GM12878 (cell line): ENCODE data around the gene TAF6. TPM values are rescaled to one million over a fixed set of nuclear protein-coding genes. Genes with fewer than 3 reads are reported as not detected.

Source experiments
- ATAC-seq: fragments of 200-7000 bp; cut with Tn5 transposase; 3 replicates; pipeline ENCODE4 v1.9.1; 2020; ENCODE audit warnings: mild to moderate bottlenecking, moderate library complexity
- BruUV-seq: library from RNA; stranded (reverse); fragments of 400-500 nt; replicated peaks from 2 replicates; lab custom pipeline; 2021; lab: Mats Ljungman, UMichigan
- CTCF ChIA-PET: fragments of 300-600 bp; sonication (Branson Sonifier 250); formaldehyde crosslinking; extraction: SDS; loops from one replicate; lab custom pipeline; 2021; ENCODE audit warnings: inconsistent platforms; lab: Yijun Ruan, JAX
- POLR2A ChIA-PET: fragments of 350-600 bp; formaldehyde crosslinking; extraction: SDS; loops from one replicate; lab custom pipeline; 2021; ENCODE audit warnings: inconsistent platforms; lab: Charles Lee
- RAD21 ChIA-PET: fragments of 300-600 bp; sonication (Branson Sonifier 250); formaldehyde crosslinking; loops from one replicate; lab custom pipeline; 2023; ENCODE audit warnings: antibody characterized with exemption; ENCODE audit not compliant: unreplicated experiment; lab: Charles Lee
- SMC1A ChIA-PET: fragments of 300-600 bp; sonication (Branson Sonifier 250); formaldehyde crosslinking; loops from one replicate; lab custom pipeline; 2023; ENCODE audit not compliant: unreplicated experiment, uncharacterized antibody; lab: Charles Lee
- DNase-seq: peaks from one replicate; pipeline ENCODE4 v3.0.0-alpha.2; 2011; ENCODE audit warnings: low read depth, low spot score
- FAIRE-seq: peaks from 3 replicates; lab custom pipeline; 2011; peaks lifted over from hg19 to GRCh38; lab: Jason Lieb, UNC
- H2AFZ ChIP-seq: 2 replicates; pipeline ENCODE4 v1.6.0; 2011; ENCODE audit warnings: low read depth, low read length, control low read depth; ENCODE audit not compliant: control insufficient read depth
- H3K27ac ChIP-seq: 2 replicates; pipeline ENCODE4 v1.5.1; 2011; ENCODE audit warnings: control low read depth; ENCODE audit not compliant: control insufficient read depth, insufficient read depth
- H3K27me3 ChIP-seq, 2 experiments: replicated peaks in 1 of 2; 2 replicates each; pipeline versions ENCODE4 v1.6.0 to v1.6.1; 2011; ENCODE audit warnings: low read length in 1 of 2; ENCODE audit not compliant: control insufficient read depth in 2 of 2, insufficient read depth in 2 of 2
- H3K36me3 ChIP-seq, 2 experiments: 2 replicates each; pipeline ENCODE4 v1.5.1; 2011; ENCODE audit warnings: low read length in 1 of 2; ENCODE audit not compliant: control insufficient read depth in 2 of 2, insufficient read depth in 2 of 2
- H3K4me1 ChIP-seq: 2 replicates; pipeline ENCODE4 v1.6.1; 2011; ENCODE audit warnings: mild to moderate bottlenecking, low read length, moderate library complexity, mixed read lengths; ENCODE audit not compliant: control insufficient read depth, insufficient read depth
- H3K4me2 ChIP-seq: 2 replicates; pipeline ENCODE4 v1.6.0; 2011; ENCODE audit warnings: control low read depth; ENCODE audit not compliant: control insufficient read depth, insufficient read depth
- H3K4me3 ChIP-seq: fragments of 200-600 bp; sonication (generic); 2 replicates; pipeline ENCODE4 v1.5.1; 2016
- H3K79me2 ChIP-seq: 2 replicates; pipeline ENCODE4 v1.6.0; 2011; ENCODE audit warnings: low read length; ENCODE audit not compliant: control insufficient read depth, insufficient read depth
- H3K9ac ChIP-seq: 2 replicates; pipeline ENCODE4 v1.8.0; 2011; ENCODE audit warnings: low read length, control low read depth, mixed read lengths; ENCODE audit not compliant: control insufficient read depth, insufficient read depth
- H3K9me3 ChIP-seq: replicated peaks from 3 replicates; pipeline ENCODE4 v1.5.1; 2011; ENCODE audit warnings: mild to moderate bottlenecking, low read length; ENCODE audit not compliant: control insufficient read depth, insufficient read depth
- H4K20me1 ChIP-seq: 2 replicates; pipeline ENCODE4 v1.6.0; 2011; ENCODE audit not compliant: control insufficient read depth, insufficient read depth
- CBX3 ChIP-seq: fragments of 200-600 bp; sonication (generic); IDR thresholded peaks from 2 replicates; pipeline ENCODE4 v1.6.1; 2016; ENCODE audit warnings: low read depth, borderline replicate concordance
- CEBPB ChIP-seq, 2 experiments: fragments of 150-350 bp in 1 of 2; IDR thresholded peaks; 2 replicates each; pipeline ENCODE4 v1.6.1; 2012 to 2014; ENCODE audit warnings: low read depth in 2 of 2, low read length in 2 of 2, borderline replicate concordance in 1 of 2, inconsistent platforms in 1 of 2
- CREB1 ChIP-seq: IDR thresholded peaks from 2 replicates; pipeline ENCODE4 v1.6.1; 2012; ENCODE audit warnings: low read depth, mild to moderate bottlenecking, inconsistent platforms
- ESRRA ChIP-seq: IDR thresholded peaks from 2 replicates; pipeline ENCODE4 v1.6.1; 2012; ENCODE audit warnings: mild to moderate bottlenecking, low read length, improper control_type of control experiment
- GABPA ChIP-seq: IDR thresholded peaks from 2 replicates; pipeline ENCODE4 v1.6.1; 2014; ENCODE audit warnings: antibody characterized with exemption, low read depth, mild to moderate bottlenecking, inconsistent platforms
- HCFC1 ChIP-seq: fragments of 150-350 bp; IDR thresholded peaks from 2 replicates; pipeline ENCODE4 v1.6.1; 2014; ENCODE audit warnings: low read length
- IKZF2 ChIP-seq, 2 experiments: fragments of 450-650 bp; IDR thresholded peaks; 2 replicates each; pipeline ENCODE4 v1.6.1; 2017; ENCODE audit warnings: mild to moderate bottlenecking in 2 of 2, moderate library complexity in 2 of 2
- IRF4 ChIP-seq: IDR thresholded peaks from 2 replicates; pipeline ENCODE4 v1.6.1; 2011; ENCODE audit warnings: low read depth, low read length
- MYB ChIP-seq: fragments of 150-350 bp; IDR thresholded peaks from 2 replicates; pipeline ENCODE4 v1.6.1; 2014; ENCODE audit warnings: mild to moderate bottlenecking, low read depth, low read length, borderline replicate concordance
- PAX5 ChIP-seq: IDR thresholded peaks from 2 replicates; pipeline ENCODE4 v1.6.1; 2011; ENCODE audit warnings: low read depth, low read length, borderline replicate concordance
- POLR2A ChIP-seq: IDR thresholded peaks from 2 replicates; pipeline ENCODE4 v1.6.1; 2011; ENCODE audit warnings: low read depth, mild to moderate bottlenecking, low read length
- POLR2AphosphoS5 ChIP-seq: IDR thresholded peaks from 2 replicates; pipeline ENCODE4 v1.6.1; 2011; ENCODE audit warnings: mild to moderate bottlenecking, low read length, inconsistent platforms
- RUNX3 ChIP-seq: IDR thresholded peaks from 2 replicates; pipeline ENCODE4 v1.6.1; 2012; ENCODE audit warnings: low read length, inconsistent platforms
- WGBS: methylation state at CpG from one replicate; pipeline ENCODE4 v1.1.6; 2016; ENCODE audit warnings: low lambda C conversion rate; ENCODE audit not compliant: insufficient replicate concordance, insufficient coverage; ENCODE audit errors: missing lambda C conversion rate; 5-methylcytosine and 5-hydroxymethylcytosine counted together
- in situ Hi-C: fragments of 300-500 bp; cut with MboI; formaldehyde crosslinking; loops from 9 replicates; pipeline ENCODE4 v1.14.3; 2018; ENCODE audit warnings: mixed read lengths
- intact Hi-C: fragments of 100-400 bp; cut with micrococcal nuclease; formaldehyde crosslinking; loops from one replicate; pipeline ENCODE4 v1.14.2; 2022; ENCODE audit not compliant: unreplicated experiment
- polyA plus RNA-seq, 11 experiments: library from polyadenylated mRNA; depleted of rRNA in 4 of 11; unstranded in 6 of 11; stranded (reverse) in 5 of 11; fragments of >200 nt; fragmentation: Nextera tagmentation in 4 of 11; fragmentation: Illumina TruSeq in 1 of 11; extraction: Ambion mirVana in 4 of 11; extraction: Trizol in 1 of 11; gene quantifications; 1 replicate in 1 of 11; 2 replicates in 10 of 11; pipeline versions ENCODE4 v1.2.1 to v1.2.3, GENCODE V29; 2011 to 2016; ENCODE audit warnings: inconsistent platforms in 2 of 11, missing spikeins in 2 of 11, low read depth in 1 of 11
- total RNA-seq, 4 experiments: library from RNA; depleted of rRNA in 3 of 4; stranded (reverse); fragments of >200 nt in 3 of 4; fragmentation: Illumina TruSeq in 1 of 4; extraction: Trizol in 1 of 4; gene quantifications; 2 replicates each; pipeline versions ENCODE4 v1.2.1 to v1.2.3, GENCODE V29; 2013 to 2021
- TF ChIP-seq, protein P1 (sequence below): fragments of 450-650 bp; IDR thresholded peaks from 2 replicates; pipeline ENCODE4 v1.6.1; 2016; ENCODE audit warnings: mild to moderate bottlenecking
- TF ChIP-seq, protein P2 (sequence below): fragments of 450-650 bp; formaldehyde crosslinking; IDR thresholded peaks from 2 replicates; pipeline ENCODE4 v1.5.0; 2022; ENCODE audit warnings: mild to moderate bottlenecking, missing genetic modification characterization
- TF ChIP-seq, protein P3 (sequence below): fragments of 450-650 bp; IDR thresholded peaks from 2 replicates; pipeline ENCODE4 v1.6.1; 2016; ENCODE audit warnings: mild to moderate bottlenecking

TAF6 gene
- total and polyA plus RNA-seq, 10 of the 15 experiments (the other 5 are each of a cell fraction or from before 2014, with no cell fraction given), result 0.27 to 42.6 (median 17.0) TPM

DNA sequence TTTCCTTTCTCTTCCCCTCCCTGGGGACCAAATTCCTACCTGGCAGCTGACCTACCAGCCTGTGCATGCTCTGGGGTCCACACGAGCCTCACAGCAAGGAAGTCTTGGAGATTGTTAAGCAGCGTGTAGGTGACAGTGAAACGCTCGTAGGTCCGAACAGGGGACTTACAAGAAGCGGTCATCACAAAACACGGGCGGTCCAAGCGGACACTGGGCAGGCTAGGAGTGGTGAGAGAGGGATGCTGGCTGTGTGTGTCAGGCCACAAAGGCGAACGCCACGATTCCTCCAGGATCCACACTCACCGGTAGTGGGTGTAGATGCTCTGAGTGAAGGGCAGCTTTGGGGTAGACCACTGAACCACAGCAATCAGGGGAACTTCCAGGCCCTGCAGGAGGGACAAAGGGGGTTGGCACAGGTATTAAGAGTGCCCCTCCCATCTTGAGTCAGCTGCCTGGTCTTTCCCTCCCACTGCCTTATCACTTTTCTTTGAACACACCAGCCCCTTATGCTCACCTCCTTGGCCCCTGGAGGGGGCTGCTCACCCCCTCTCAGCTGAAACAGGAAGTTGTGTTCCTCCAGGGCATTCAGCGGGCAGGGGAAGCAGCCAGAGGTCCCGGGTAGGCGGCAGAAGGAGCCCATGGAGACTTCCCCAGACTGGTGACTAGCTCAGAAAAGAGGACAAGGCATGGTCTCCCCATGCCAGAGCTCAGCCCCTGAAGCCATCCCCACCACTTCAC, 37.3 kb upstream of the TAF6 start:
- Histone ChIP-seq H3K4me1 (peaks cover 13% of the 10 kb centered on the region; the same call in 1 of the 2 replicates), H3K4me2 (peak overlapping the region; percentile 95), H2AFZ (no peak overlapping the region), H3K9ac (no peak overlapping the region; the same call in 1 of the 2 replicates), H3K27ac (no peak overlapping the region), H3K79me2 (peaks cover 16% of the 10 kb centered on the region), H3K4me3 (peak overlapping the region; percentile 89; the same call in 1 of the 2 replicates), H3K27me3 (no peaks in the 10 kb centered on the region), H3K36me3 (peaks cover 0 to 15% of the 10 kb centered on the region in 2 experiments), H4K20me1 (no peaks in the 10 kb centered on the region), H3K9me3 (no peaks in the 10 kb centered on the region)
- intact Hi-C loops (no loop called here), in situ Hi-C loops (no loop called here)
- ChIA-PET RAD21 (interaction anchor here (0.7 to 1.4 kb wide), 4 partner anchors 11 to 251 kb away, joined by 3 to 5 read pairs (median 4); partner anchors contain the start of gene GAL3ST4), CTCF (interaction anchor here (1.0 to 2.7 kb wide), 10 partner anchors 8 to 72 kb away, joined by 3 to 9 read pairs (median 5); partner anchors contain the start of genes GAL3ST4 and LAMTOR4), SMC1A (interaction anchor here (1.0 to 1.3 kb wide), 4 partner anchors 28 to 54 kb away, joined by 3 to 4 read pairs (median 3); no protein-coding TSS in a partner anchor), POLR2A (interaction anchor here (0.5 to 3.7 kb wide), 6 partner anchors 8 to 538 kb away, joined by 3 to 28 read pairs (median 4); partner anchors contain the start of genes AP4M1, GAL3ST4, LAMTOR4 and MCM7)
- ATAC-seq (peak; percentile 60), FAIRE-seq (no peak), DNase-seq (no peak)
- BruUV-seq, result no TSS peak
- 62% methylated on average over 16 of the region's 16 CpGs for WGBS
- TF ChIP-seq HCFC1 (no peak), ESRRA (no peak), CREB1 (no peak), CBX3 (no peak), CEBPB (IDR thresholded peaks at IDR 0.05; ENCODE audit: borderline replicate concordance in 1 of 2, low read depth in 2 of 2, low read length in 2 of 2) (no peak), POLR2AphosphoS5 (no peak), RUNX3 (peak; percentile 45), IKZF2 (IDR thresholded peaks at IDR 0.05) (peak; percentile 14 to 23; a peak in 1 of 4 replicates), GABPA (no peak), POLR2A (peak; percentile 45; the same call in 1 of the 2 replicates), PAX5 (no peak), MYB (no peak), IRF4 (no peak)
- TF ChIP-seq, protein P1, sequence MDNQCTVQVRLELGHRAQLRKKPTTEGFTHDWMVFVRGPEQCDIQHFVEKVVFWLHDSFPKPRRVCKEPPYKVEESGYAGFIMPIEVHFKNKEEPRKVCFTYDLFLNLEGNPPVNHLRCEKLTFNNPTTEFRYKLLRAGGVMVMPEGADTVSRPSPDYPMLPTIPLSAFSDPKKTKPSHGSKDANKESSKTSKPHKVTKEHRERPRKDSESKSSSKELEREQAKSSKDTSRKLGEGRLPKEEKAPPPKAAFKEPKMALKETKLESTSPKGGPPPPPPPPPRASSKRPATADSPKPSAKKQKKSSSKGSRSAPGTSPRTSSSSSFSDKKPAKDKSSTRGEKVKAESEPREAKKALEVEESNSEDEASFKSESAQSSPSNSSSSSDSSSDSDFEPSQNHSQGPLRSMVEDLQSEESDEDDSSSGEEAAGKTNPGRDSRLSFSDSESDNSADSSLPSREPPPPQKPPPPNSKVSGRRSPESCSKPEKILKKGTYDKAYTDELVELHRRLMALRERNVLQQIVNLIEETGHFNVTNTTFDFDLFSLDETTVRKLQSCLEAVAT, result no peak
- TF ChIP-seq, protein P2, sequence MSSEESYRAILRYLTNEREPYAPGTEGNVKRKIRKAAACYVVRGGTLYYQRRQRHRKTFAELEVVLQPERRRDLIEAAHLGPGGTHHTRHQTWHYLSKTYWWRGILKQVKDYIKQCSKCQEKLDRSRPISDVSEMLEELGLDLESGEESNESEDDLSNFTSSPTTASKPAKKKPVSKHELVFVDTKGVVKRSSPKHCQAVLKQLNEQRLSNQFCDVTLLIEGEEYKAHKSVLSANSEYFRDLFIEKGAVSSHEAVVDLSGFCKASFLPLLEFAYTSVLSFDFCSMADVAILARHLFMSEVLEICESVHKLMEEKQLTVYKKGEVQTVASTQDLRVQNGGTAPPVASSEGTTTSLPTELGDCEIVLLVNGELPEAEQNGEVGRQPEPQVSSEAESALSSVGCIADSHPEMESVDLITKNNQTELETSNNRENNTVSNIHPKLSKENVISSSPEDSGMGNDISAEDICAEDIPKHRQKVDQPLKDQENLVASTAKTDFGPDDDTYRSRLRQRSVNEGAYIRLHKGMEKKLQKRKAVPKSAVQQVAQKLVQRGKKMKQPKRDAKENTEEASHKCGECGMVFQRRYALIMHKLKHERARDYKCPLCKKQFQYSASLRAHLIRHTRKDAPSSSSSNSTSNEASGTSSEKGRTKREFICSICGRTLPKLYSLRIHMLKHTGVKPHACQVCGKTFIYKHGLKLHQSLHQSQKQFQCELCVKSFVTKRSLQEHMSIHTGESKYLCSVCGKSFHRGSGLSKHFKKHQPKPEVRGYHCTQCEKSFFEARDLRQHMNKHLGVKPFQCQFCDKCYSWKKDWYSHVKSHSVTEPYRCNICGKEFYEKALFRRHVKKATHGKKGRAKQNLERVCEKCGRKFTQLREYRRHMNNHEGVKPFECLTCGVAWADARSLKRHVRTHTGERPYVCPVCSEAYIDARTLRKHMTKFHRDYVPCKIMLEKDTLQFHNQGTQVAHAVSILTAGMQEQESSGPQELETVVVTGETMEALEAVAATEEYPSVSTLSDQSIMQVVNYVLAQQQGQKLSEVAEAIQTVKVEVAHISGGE (CRISPR knock-in tag), result no peak
- TF ChIP-seq, protein P3, sequence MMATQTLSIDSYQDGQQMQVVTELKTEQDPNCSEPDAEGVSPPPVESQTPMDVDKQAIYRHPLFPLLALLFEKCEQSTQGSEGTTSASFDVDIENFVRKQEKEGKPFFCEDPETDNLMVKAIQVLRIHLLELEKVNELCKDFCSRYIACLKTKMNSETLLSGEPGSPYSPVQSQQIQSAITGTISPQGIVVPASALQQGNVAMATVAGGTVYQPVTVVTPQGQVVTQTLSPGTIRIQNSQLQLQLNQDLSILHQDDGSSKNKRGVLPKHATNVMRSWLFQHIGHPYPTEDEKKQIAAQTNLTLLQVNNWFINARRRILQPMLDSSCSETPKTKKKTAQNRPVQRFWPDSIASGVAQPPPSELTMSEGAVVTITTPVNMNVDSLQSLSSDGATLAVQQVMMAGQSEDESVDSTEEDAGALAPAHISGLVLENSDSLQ, result 0 out of 2 replicates have a peak, but pooled peaks have one; percentile 35
